Measurements from ENCODE around the gene GLB1L2.

DNA sequence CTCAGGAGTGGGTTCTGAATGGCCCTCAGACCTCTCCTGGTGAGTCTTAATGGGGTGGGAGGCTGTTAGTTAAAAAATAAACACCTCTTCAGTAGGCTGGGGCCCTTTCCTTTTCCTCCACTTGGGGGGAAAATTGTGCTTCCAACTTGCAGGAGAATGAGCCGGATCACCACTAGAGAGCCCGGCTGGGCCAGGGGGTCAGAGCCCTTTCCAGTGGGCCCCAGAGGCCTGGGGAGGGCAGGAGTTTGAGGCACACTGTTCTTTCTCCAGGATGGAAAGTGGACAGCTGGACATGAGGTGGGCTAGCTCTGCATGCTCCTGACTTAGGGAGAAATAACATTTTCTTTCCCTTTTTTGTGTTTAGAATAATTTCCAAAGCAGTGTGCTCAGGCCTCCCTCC is 47.5 kb downstream of the GLB1L2 start:
- no peak for TF ChIP-seq EZH2phosphoT487 (IDR thresholded peaks at IDR 0.05; ENCODE audit: low read depth)
- TF ChIP-seq CTCF (IDR thresholded peaks at IDR 0.05; ENCODE audit: low read depth, low read length) = no peak
